H1 (cell line): ENCODE measurements around the gene SLC4A9. TPM values are rescaled to one million over a fixed set of nuclear protein-coding genes. Genes with fewer than 3 reads are reported as not detected.
A peak's percentile ranks its signal among the peaks of the same experiment; 100 is the strongest.

Source experiments
- CTCF ChIA-PET: fragments of 300-600 bp; sonication (Branson Sonifier 250); formaldehyde crosslinking; loops from one replicate; lab custom pipeline; 2021; ENCODE audit not compliant: partially characterized antibody; lab: Charles Lee
- POLR2A ChIA-PET: fragments of 300-600 bp; sonication (Branson Sonifier 250); formaldehyde crosslinking; loops from one replicate; lab custom pipeline; 2021; ENCODE audit warnings: inconsistent platforms; ENCODE audit not compliant: partially characterized antibody; lab: Charles Lee
- DNase-seq, 2 experiments: peaks; one replicate each; pipeline versions ENCODE4 v3.0.0 to v3.0.0-alpha.2; 2010 to 2022; ENCODE audit warnings: low spot score in 2 of 2, low read depth in 1 of 2, mixed read lengths in 1 of 2
- FAIRE-seq: peaks from 2 replicates; lab custom pipeline; 2011; peaks lifted over from hg19 to GRCh38; lab: Jason Lieb, UNC
- H2AFZ ChIP-seq: 2 replicates; pipeline ENCODE4 v1.8.1; 2012; ENCODE audit warnings: low read length, inconsistent platforms
- H2AK5ac ChIP-seq: 2 replicates; pipeline ENCODE4 v1.6.1; 2013; ENCODE audit warnings: low read depth, low read length
- H2BK120ac ChIP-seq: replicated peaks from 2 replicates; pipeline ENCODE3; 2013; ENCODE audit warnings: low read depth, low read length, inconsistent platforms
- H2BK12ac ChIP-seq: 2 replicates; pipeline ENCODE4 v1.6.1; 2013; ENCODE audit warnings: low read depth, low read length
- H2BK15ac ChIP-seq: 2 replicates; pipeline ENCODE4 v1.6.1; 2013; ENCODE audit warnings: low read length
- H2BK20ac ChIP-seq: 2 replicates; pipeline ENCODE4 v1.6.1; 2013; ENCODE audit warnings: low read length
- H2BK5ac ChIP-seq: 2 replicates; pipeline ENCODE4 v1.6.1; 2013; ENCODE audit warnings: low read depth, low read length
- H3K14ac ChIP-seq: 2 replicates; pipeline ENCODE4 v1.6.1; 2013; ENCODE audit warnings: inconsistent platforms; ENCODE audit not compliant: insufficient read length
- H3K18ac ChIP-seq: 2 replicates; pipeline ENCODE4 v1.6.1; 2013; ENCODE audit warnings: low read length; ENCODE audit errors: extremely low read depth
- H3K23ac ChIP-seq: 2 replicates; pipeline ENCODE4 v1.6.1; 2013; ENCODE audit warnings: inconsistent platforms; ENCODE audit not compliant: insufficient read length
- H3K23me2 ChIP-seq: 2 replicates; pipeline ENCODE4 v1.6.1; 2013; ENCODE audit warnings: low read depth, low read length
- H3K27ac ChIP-seq: 2 replicates; pipeline ENCODE4 v1.6.1; 2011; ENCODE audit warnings: low read depth, low read length, inconsistent platforms
- H3K27me3 ChIP-seq, 4 experiments: replicated peaks in 1 of 4; 1 replicate in 1 of 4; 2 replicates in 3 of 4; pipeline versions ENCODE4 v1.6.1 to v1.8.1; 2011 to 2013; ENCODE audit warnings: low read length in 3 of 4, mild to moderate bottlenecking in 3 of 4, inconsistent platforms in 2 of 4, mixed read lengths in 2 of 4, moderate library complexity in 1 of 4; ENCODE audit not compliant: control insufficient read depth in 3 of 4, insufficient read depth in 3 of 4; ENCODE audit errors: extremely low read depth in 1 of 4
- H3K36me3 ChIP-seq, 4 experiments: 2 replicates each; pipeline versions ENCODE4 v1.6.1 to v1.8.1; 2011 to 2013; ENCODE audit warnings: mild to moderate bottlenecking in 4 of 4, low read length in 3 of 4, moderate library complexity in 2 of 4, control low read depth in 1 of 4, inconsistent platforms in 1 of 4; ENCODE audit not compliant: insufficient read depth in 4 of 4, control insufficient read depth in 2 of 4
- H3K4ac ChIP-seq: replicated peaks from 2 replicates; pipeline ENCODE3; 2013; ENCODE audit warnings: low read length, low read depth, mixed read lengths, inconsistent platforms; ENCODE audit not compliant: insufficient read length
- H3K4me1 ChIP-seq, 4 experiments: replicated peaks in 1 of 4; 1 replicate in 1 of 4; 2 replicates in 3 of 4; pipeline versions ENCODE4 v1.6.1 to v1.8.1; 2011 to 2013; ENCODE audit warnings: low read length in 3 of 4, inconsistent platforms in 2 of 4, mixed read lengths in 1 of 4; ENCODE audit not compliant: insufficient read depth in 4 of 4, control insufficient read depth in 3 of 4
- H3K4me2 ChIP-seq, 2 experiments: 2 replicates each; pipeline versions ENCODE4 v1.6.1 to v1.8.1; 2011 to 2013; ENCODE audit warnings: low read depth in 2 of 2, low read length in 2 of 2, control low read depth in 1 of 2, inconsistent platforms in 1 of 2, mild to moderate bottlenecking in 1 of 2; ENCODE audit not compliant: insufficient read depth in 1 of 2
- H3K4me3 ChIP-seq, 4 experiments: fragments of 200-600, 300-600 bp in 1 of 4; sonication (generic), shearing (Covaris generic), sonication (Bioruptor Twin) in 1 of 4; 2 replicates each; pipeline versions ENCODE4 v1.5.1 to v1.8.1; 2011 to 2016; ENCODE audit warnings: low read length in 4 of 4, low read depth in 3 of 4, control low read depth in 2 of 4, inconsistent platforms in 2 of 4, mild to moderate bottlenecking in 2 of 4, mixed read lengths in 1 of 4, moderate library complexity in 1 of 4; ENCODE audit not compliant: insufficient read depth in 2 of 4; ENCODE audit errors: extremely low read depth in 1 of 4
- H3K56ac ChIP-seq: replicated peaks from 2 replicates; pipeline ENCODE3; 2013; ENCODE audit warnings: low read depth, mild to moderate bottlenecking, mixed read lengths, low read length, inconsistent platforms; ENCODE audit not compliant: insufficient read length
- H3K79me1 ChIP-seq: 2 replicates; pipeline ENCODE4 v1.6.1; 2013; ENCODE audit warnings: low read depth, low read length, control low read depth
- H3K79me2 ChIP-seq, 2 experiments: 2 replicates each; pipeline versions ENCODE4 v1.6.1 to v1.8.1; 2012 to 2013; ENCODE audit warnings: low read length in 2 of 2, mild to moderate bottlenecking in 2 of 2, inconsistent platforms in 1 of 2; ENCODE audit not compliant: insufficient read depth in 2 of 2, control insufficient read depth in 1 of 2
- H3K9ac ChIP-seq, 4 experiments: replicated peaks in 1 of 4; 1 replicate in 1 of 4; 2 replicates in 3 of 4; pipeline versions ENCODE4 v1.6.1 to v1.8.1; 2011 to 2013; ENCODE audit warnings: low read depth in 3 of 4, low read length in 3 of 4, control low read depth in 2 of 4, mild to moderate bottlenecking in 2 of 4, moderate library complexity in 2 of 4, inconsistent platforms in 1 of 4; ENCODE audit errors: extremely low read depth in 1 of 4
- H3K9me3 ChIP-seq, 2 experiments: 2 replicates each; pipeline versions ENCODE4 v1.6.1 to v1.8.1; 2012 to 2013; ENCODE audit warnings: mild to moderate bottlenecking in 2 of 2, moderate library complexity in 2 of 2, control low read depth in 1 of 2, inconsistent platforms in 1 of 2, low read depth in 1 of 2, low read length in 1 of 2, mixed read lengths in 1 of 2; ENCODE audit not compliant: insufficient read depth in 2 of 2
- H4K20me1 ChIP-seq, 2 experiments: replicated peaks in 1 of 2; 2 replicates each; pipeline versions ENCODE3 to v1.8.1; 2011 to 2013; ENCODE audit warnings: inconsistent platforms in 2 of 2, low read length in 2 of 2, mild to moderate bottlenecking in 1 of 2; ENCODE audit not compliant: insufficient read depth in 2 of 2, control insufficient read depth in 1 of 2
- H4K5ac ChIP-seq: 2 replicates; pipeline ENCODE4 v1.6.1; 2013; ENCODE audit warnings: low read length, low read depth, mixed read lengths, inconsistent platforms; ENCODE audit not compliant: insufficient read length
- H4K8ac ChIP-seq: 2 replicates; pipeline ENCODE4 v1.8.0; 2013; ENCODE audit warnings: mild to moderate bottlenecking, moderate library complexity, low read length, inconsistent platforms; ENCODE audit not compliant: insufficient read depth; ENCODE audit errors: extremely low read depth
- H4K91ac ChIP-seq: replicated peaks from 2 replicates; pipeline ENCODE3; 2013; ENCODE audit warnings: low read length, mixed read lengths, inconsistent platforms; ENCODE audit not compliant: insufficient read length
- ASH2L ChIP-seq: fragments of 200-600, 300-600 bp; sonication (generic); IDR thresholded peaks from one replicate; pipeline ENCODE4 v1.7.1; 2017; ENCODE audit warnings: low read length
- BRCA1 ChIP-seq: IDR thresholded peaks from 2 replicates; pipeline ENCODE4 v1.6.1; 2012; ENCODE audit warnings: low read depth, low read length, improper control_type of control experiment
- CBX5 ChIP-seq: fragments of 300-800, 300-1000 bp; sonication (generic); IDR thresholded peaks from 2 replicates; pipeline ENCODE4 v1.7.1; 2016; ENCODE audit warnings: antibody characterized with exemption, low read length, low read depth
- CHD2 ChIP-seq: IDR thresholded peaks from 2 replicates; pipeline ENCODE4 v1.6.1; 2012; ENCODE audit warnings: low read length, improper control_type of control experiment
- FOSL1 ChIP-seq: IDR thresholded peaks from 2 replicates; pipeline ENCODE4 v1.6.1; 2011; ENCODE audit warnings: mild to moderate bottlenecking, low read depth, low read length, moderate library complexity; ENCODE audit not compliant: insufficient read depth
- JUN ChIP-seq: IDR thresholded peaks from 2 replicates; pipeline ENCODE4 v1.6.1; 2011; ENCODE audit warnings: low read depth, mild to moderate bottlenecking, improper control_type of control experiment, low read length
- KDM5A ChIP-seq: fragments of 200-600 bp; IDR thresholded peaks from 2 replicates; pipeline ENCODE4 v1.7.1; 2012; ENCODE audit warnings: mild to moderate bottlenecking, low read length, inconsistent platforms, mixed read lengths
- PHF8 ChIP-seq: fragments of 200-600 bp; sonication (generic); conservative IDR thresholded peaks from 2 replicates; pipeline ENCODE4 v1.7.1; 2012; ENCODE audit warnings: low read depth, mild to moderate bottlenecking, inconsistent platforms, low read length, moderate library complexity
- RFX5 ChIP-seq: IDR thresholded peaks from 2 replicates; pipeline ENCODE4 v1.6.1; 2011; ENCODE audit warnings: low read depth, low read length, improper control_type of control experiment, borderline replicate concordance
- SIN3A ChIP-seq, 2 experiments: IDR thresholded peaks in 1 of 2; conservative IDR thresholded peaks in 1 of 2; 2 replicates each; pipeline ENCODE4 v1.6.1; 2011 to 2012; ENCODE audit warnings: low read length in 2 of 2, improper control_type of control experiment in 1 of 2, low read depth in 1 of 2, mild to moderate bottlenecking in 1 of 2
- SIX5 ChIP-seq: IDR thresholded peaks from 2 replicates; pipeline ENCODE4 v1.6.1; 2011; ENCODE audit warnings: mild to moderate bottlenecking, low read depth, low read length
- SP1 ChIP-seq: IDR thresholded peaks from 2 replicates; pipeline ENCODE4 v1.6.1; 2011; ENCODE audit warnings: low read depth, low read length
- TAF1 ChIP-seq: IDR thresholded peaks from 2 replicates; pipeline ENCODE4 v1.6.1; 2011; ENCODE audit warnings: mild to moderate bottlenecking, low read depth, low read length
- YY1 ChIP-seq: IDR thresholded peaks from 2 replicates; pipeline ENCODE4 v1.6.1; 2011; ENCODE audit warnings: low read depth, mild to moderate bottlenecking, low read length
- WGBS, 2 experiments: shearing (Covaris generic) in 1 of 2; methylation state at CpG; one replicate each; pipeline versions ENCODE4 v1.1.6 to v1.1.7; 2013 to 2015; ENCODE audit warnings: low lambda C conversion rate in 2 of 2, mixed read lengths in 2 of 2, inconsistent platforms in 1 of 2, low coverage in 1 of 2, missing lambda C conversion rate in 1 of 2; ENCODE audit not compliant: insufficient replicate concordance in 2 of 2, insufficient coverage in 1 of 2, insufficient read length in 1 of 2; ENCODE audit errors: extremely low coverage in 1 of 2, missing lambda C conversion rate in 1 of 2; 5-methylcytosine and 5-hydroxymethylcytosine counted together
- polyA plus RNA-seq, 7 experiments: library from polyadenylated mRNA; depleted of rRNA in 3 of 7; stranded (reverse) in 5 of 7; unstranded in 2 of 7; fragments of >200 nt in 5 of 7; fragments of 200-250 nt in 2 of 7; gene quantifications; 1 replicate in 5 of 7; 2 replicates in 1 of 7; 4 replicates in 1 of 7; pipeline versions ENCODE4 v1.2.1 to v1.2.3, GENCODE V29; 2011 to 2013; ENCODE audit warnings: missing spikeins in 2 of 7, mixed read lengths in 2 of 7
- total RNA-seq: library from RNA; stranded (reverse); fragmentation: NEBNext Ultra II Directional; extraction: Animal tissue kit (Norgen Biotek cat#: 25700); gene quantifications from 2 replicates; pipeline ENCODE4 v1.2.1, GENCODE V29; 2021

The SLC4A9 gene
- total and polyA plus RNA-seq, 2 of the 8 experiments (the other 6 are each of a cell fraction or from before 2014, with no cell fraction given) = 0.15 to 0.28 TPM

- Histone ChIP-seq H2BK15ac (no peak overlapping the region), H2AFZ (peak overlapping the region; percentile 5; the same call in 1 of the 2 replicates), H3K9ac (no peak overlapping the region), H2BK5ac (no peak overlapping the region), H3K4me3 (no peak overlapping the region), H2BK20ac (no peak overlapping the region), H3K9me3 (no peaks in the 10 kb centered on the region), H2BK12ac (no peak overlapping the region), H3K36me3 (peaks cover 0 to 4% (median 2%) of the 10 kb centered on the region in 4 experiments; a peak in 1 of 8 replicates), H3K27me3 (no peaks in the 10 kb centered on the region), H2AK5ac (no peak overlapping the region), H3K23me2 (no peaks in the 10 kb centered on the region), H3K18ac (no peak overlapping the region), H3K4me2 (no peak overlapping the region), H3K23ac (no peak overlapping the region), H3K14ac (no peak overlapping the region), H4K91ac (no peak overlapping the region), H3K79me2 (no peaks in the 10 kb centered on the region), H3K56ac (no peak overlapping the region), H3K79me1 (no peaks in the 10 kb centered on the region), H2BK120ac (no peak overlapping the region), H3K4me1 (peaks cover 0 to 5% (median 0%) of the 10 kb centered on the region in 4 experiments; a peak in 2 of 7 replicates), H3K27ac (no peak overlapping the region), H4K8ac (no peak overlapping the region), H4K5ac (no peak overlapping the region), H3K4ac (no peak overlapping the region), H4K20me1 (no peaks in the 10 kb centered on the region)
- DNase-seq = no peak
- WGBS, 2 experiments = 83% methylated on average over 5 of the region's 5 CpGs; no CpG with 5 or more reads in 1 of the 2 experiments
- FAIRE-seq = no peak
- ChIA-PET POLR2A (interaction anchor here (0.7 to 2.3 kb wide), 3 partner anchors 16 to 71 kb away, joined by 3 to 9 read pairs (median 4); partner anchors contain the start of genes HBEGF and PFDN1), CTCF (interaction anchor here (0.6 to 14.2 kb wide), 6 partner anchors 10 to 87 kb away, joined by 3 to 102 read pairs (median 5); partner anchors contain the start of gene HBEGF)
- no peak for TF ChIP-seq JUN
- no peak for TF ChIP-seq ASH2L
- no peak for TF ChIP-seq TAF1
- no peak for TF ChIP-seq PHF8
- no peak for TF ChIP-seq CHD2
- TF ChIP-seq KDM5A = no peak
- TF ChIP-seq SIX5 = no peak
- no peak for TF ChIP-seq YY1
- TF ChIP-seq BRCA1 = no peak
- TF ChIP-seq SIN3A (conservative IDR thresholded peaks at IDR 0.05 in 1 of 2, IDR thresholded peaks at IDR 0.05 in 1 of 2; ENCODE audit: low read depth in 1 of 2, low read length in 2 of 2) = no peak
- TF ChIP-seq SP1 = no peak
- no peak for TF ChIP-seq CBX5
- no peak for TF ChIP-seq FOSL1
- no peak for TF ChIP-seq RFX5
Measured at GRCh38 chr5:140329739-140330481, 30.1 kb upstream of the SLC4A9 start.
